IPS DF 19.7 (cell line): ENCODE results near the gene SARNP.
A peak's percentile ranks its signal among the peaks of the same experiment; 100 is the strongest.

Source experiments
- DNase-seq: peaks from one replicate; pipeline ENCODE4 v3.0.0-alpha.2; 2013; ENCODE audit warnings: low read depth, low spot score

Gene SARNP

DNA sequence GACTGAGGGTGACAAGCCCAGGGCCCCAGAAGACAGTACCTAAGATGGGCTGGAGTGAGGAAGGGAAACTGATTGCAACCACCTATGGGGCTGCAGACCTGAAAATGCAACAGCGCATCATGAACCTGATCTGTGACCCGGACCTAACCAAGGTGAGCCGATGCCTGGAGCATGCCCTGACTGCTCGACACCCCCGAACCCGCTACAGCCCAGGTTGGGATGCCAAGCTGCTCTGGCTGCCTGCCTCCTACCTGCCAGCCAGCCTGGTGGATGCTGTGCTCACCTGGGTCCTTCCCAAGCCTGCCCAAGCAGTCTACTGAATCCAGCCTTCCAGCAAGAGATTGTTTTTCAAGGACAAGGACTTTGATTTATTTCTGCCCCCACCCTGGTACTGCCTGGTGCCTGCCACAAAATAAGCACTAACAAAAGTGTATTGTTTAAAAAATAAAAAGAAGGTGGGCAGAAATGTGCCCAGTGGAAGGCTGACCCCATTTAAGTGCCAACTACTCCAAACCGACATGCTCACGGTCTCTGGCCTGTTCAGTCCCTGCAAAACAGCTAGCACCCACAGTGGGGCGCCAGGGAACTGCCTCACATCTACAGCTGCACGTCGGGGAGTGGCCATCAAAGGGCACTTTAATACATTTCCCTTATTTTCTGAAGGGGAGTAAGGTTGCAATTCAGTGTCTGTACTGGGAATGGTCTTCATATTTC is 93.1 kb downstream of the SARNP start:
- DNase-seq, result no peak

DNA sequence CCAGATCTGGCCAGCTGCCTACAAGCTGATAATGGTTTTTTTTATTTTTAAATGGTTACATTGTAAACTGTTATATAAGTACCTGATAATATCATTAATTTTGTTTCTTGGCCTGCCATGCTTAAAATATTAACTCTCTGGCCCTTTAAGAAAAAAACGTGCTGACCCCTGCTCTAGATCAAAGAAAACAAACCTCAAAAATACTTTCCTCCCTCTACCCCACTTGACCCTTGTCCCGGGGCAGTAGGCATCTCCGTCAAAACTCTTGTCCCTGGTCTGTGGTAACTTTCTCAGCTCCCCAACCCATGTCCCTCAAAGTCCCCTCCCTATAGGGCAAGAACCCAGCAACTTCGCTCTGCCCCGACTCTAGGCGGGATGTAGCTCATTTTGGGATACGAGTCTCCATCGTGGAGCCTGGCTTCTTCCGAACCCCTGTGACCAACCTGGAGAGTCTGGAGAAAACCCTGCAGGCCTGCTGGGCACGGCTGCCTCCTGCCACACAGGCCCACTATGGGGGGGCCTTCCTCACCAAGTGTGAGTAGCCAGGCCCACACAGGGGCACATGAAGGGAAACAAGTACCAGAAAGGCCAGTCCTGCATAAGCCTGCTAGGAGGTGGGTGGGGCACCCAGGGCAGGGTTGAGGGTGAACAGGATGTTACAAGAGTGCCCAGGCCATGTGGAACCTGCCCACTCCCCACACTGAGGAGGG is 93.9 kb downstream of the SARNP start:
- no peak for DNase-seq

GRCh38 chr12:55722948-55723347 is 94.6 kb downstream of the SARNP start:
- no peak for DNase-seq

GRCh38 chr12:55721601-55722213 is 95.8 kb downstream of the SARNP start:
- DNase-seq, result no peak

GRCh38 chr12:55720894-55721444 is 96.6 kb downstream of the SARNP start:
- DNase-seq, result peak; percentile 47

DNA sequence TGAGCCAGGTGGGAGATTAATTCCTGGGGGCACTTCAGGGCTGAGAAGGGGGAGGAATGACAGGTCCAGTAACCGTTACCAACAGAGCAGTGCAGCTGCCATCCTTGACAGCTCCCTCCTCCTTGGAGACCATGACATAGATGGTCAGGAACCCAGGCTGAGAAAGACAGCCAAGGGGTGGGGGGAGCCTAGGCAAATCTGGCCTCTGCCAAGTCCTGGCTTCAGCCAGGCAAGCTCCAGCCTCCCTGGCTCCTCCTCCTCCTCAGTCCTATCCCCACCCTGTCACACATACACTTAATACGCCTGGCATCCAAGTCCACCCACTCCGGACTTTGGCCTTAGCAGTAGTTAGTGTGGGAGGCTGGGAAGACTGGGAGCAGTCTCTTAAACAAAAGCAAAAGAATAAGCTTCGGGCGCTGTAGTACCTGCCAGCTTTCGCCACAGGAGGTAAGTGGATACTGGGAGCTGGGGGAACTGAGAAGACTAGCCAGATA is 97.4 kb downstream of the SARNP start, which contains the start of gene RDH5:
Gene RDH5 (plus strand): TSS at position 323 of the 494 bp plus-strand sequence. CDS start 792 bp downstream, outside the sequence.
- DNase-seq, result no peak

DNA sequence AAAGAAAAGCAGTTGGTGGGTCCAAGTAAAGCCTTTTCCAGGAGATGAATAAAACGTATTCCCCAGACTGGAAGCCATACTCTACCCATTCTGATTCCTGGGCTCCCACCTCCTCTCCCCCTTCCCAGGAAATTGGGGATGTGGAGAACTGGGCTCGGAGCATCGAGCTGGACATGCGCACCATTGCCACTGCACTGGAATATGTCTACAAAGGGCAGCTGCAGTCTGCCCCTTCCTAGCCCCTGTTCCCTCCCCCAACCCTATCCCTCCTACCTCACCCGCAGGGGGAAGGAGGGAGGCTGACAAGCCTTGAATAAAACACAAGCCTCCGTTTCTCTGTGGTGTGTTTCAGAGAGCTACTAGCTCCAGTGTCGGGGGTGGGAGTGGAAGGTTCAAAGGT is 98.2 kb downstream of the SARNP start:
- no peak for DNase-seq

DNA sequence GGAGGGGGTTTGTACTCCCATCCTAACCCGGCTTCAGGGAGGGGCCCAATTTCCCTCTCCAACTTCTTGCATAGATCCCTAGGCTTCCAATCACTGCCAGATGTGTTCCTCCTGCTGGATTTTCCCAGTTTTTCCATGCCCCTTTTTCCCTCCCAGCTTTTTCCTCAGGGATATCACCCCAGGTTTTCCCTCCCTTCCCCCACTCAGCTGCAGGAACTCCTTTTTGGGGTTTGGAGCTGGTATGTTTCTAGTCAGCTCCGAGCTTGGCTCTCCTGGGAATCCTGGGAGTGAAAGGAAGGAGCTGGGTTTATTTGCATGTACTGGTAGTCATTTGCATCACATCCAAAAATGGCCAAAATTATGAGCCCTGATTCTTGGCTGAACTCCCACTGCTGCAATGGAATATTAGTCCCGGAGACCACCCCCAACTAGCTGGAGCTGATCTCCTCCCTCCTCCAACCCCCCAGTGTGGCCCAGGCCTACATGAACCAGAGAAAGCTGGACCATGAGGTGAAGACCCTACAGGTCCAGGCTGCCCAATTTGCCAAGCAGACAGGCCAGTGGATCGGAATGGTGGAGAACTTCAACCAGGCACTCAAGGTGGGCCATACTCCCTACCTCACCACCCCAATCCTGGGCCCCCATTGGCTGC is 98.8 kb downstream of the SARNP start:
- no peak for DNase-seq

DNA sequence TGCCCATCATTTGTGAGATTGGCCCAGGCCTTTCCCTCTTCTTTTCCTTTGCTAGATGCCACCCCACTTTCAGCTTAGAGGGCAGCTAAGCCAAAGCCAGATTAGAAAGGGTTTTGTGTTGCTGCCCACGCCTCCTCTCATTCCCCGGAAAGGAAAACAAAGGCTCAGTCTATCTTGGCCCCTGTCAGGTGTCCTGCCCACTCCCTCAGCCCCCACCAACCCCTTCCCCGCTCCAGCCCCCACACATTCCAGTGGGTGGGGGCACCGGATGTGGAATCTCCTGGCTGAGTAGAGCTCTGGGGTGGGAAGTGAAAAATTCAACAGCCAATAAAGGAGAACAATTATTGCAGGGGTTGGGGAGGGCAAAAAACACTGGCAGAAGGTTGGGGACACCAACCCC is 99.5 kb downstream of the SARNP start:
- DNase-seq, result peak; percentile 33

- DNase-seq, result no peak
Observed at GRCh38 chr12:55717011-55718007, 100.2 kb downstream of the SARNP start.

GRCh38 chr12:55716582-55716957 is 101.0 kb downstream of the SARNP start:
- no peak for DNase-seq

GRCh38 chr12:55715833-55716581 is 101.5 kb downstream of the SARNP start, which contains the start of gene BLOC1S1:
BLOC1S1 (plus strand) TSS chr12:55716046; CDS start chr12:55716052, 6 bp downstream.
- DNase-seq, result peak; percentile 81

DNA sequence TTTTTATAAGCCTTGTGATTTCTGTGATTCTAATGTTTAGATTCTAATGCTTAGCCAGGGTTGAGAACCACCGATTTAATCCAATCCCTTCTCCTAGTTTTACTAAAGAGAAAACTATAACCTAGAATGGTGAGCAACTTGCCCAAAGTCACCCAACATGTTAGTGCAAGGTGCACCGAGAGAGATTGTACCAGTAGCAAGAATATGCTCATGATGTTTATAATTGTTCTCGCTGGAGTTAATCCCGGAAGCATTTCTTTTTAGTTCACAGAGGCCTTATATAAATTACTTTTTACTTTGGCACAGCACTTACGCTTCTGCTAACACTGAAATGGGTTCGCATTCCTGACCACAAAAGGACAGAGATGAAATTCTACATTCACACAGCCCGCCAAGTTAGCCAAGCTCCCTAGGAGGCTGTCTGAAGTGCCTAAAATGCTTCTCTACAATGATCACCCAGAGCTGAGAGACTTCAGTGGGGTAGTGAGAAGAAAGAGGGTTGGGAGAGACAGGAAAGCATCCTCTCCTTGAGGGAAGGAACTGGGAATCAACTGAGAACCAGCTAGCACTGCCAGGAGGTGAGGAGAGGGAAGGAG is 102.3 kb downstream of the SARNP start:
- DNase-seq, result no peak

GRCh38 chr12:55713721-55714120 is 103.8 kb downstream of the SARNP start:
- no peak for DNase-seq

GRCh38 chr12:55712700-55713415 is 104.7 kb downstream of the SARNP start:
- DNase-seq, result no peak

DNA sequence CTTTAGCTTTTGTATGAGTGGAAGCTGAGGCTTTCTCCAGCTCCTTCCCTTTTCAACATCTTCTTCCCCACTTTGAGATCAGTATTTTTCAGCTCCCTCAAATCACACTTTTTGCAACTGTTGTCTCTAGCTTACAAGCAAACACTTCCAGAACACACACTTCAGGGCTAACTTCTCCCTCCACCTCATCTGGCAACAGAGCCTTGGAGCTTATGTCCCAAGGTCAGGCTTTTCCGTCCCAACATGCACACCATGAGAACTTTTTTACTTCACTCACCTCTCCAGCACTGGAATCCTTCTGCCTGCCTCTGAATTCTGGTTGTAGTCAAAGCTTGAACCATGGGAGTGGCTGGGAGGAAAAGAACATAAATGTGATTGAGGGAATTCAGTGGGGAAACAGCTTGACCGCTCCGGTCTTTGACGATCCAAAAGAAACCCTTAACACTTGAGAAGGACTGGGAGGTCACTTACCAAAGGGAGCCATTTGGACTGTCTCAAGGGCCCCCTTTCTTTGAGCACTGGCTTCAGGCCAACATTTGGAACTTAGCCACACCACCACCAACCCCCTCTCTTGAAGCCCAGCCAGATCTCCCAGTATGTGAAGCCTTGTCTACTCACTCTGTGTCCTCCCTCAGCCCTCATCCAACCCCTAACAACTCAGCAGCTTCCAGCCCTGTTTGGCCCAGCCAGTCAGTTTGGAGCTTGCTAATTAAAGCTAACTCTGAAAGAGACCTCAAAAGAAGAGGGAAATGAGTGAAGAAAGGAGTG is 105.6 kb downstream of the SARNP start:
- no peak for DNase-seq

GRCh38 chr12:55708695-55709233 is 108.8 kb downstream of the SARNP start:
- DNase-seq, result no peak
